Naive thymus-derived CD8-positive, alpha-beta T cell (primary cell): ENCODE results near the gene USB1. TPM values are rescaled to one million over a fixed set of nuclear protein-coding genes. Genes with fewer than 3 reads are reported as not detected.
"Not testable (repeated sequence)": the region's sequence is repeated elsewhere in the genome, so short reads cannot be mapped to it uniquely, and the experiment has no call there.

Experiments used
- ATAC-seq, 2 donors: fragments of 150-1000 bp; cut with Tn5 transposase in 1 of 2; sonication (Bioruptor Pico), chemical (Tn5 transposase) in 1 of 2; 1 replicate in 1 of 2; 2 replicates in 1 of 2; pipeline ENCODE4 v1.10.0; 2021; ENCODE audit warnings: mild to moderate bottlenecking in 2 of 2, moderate library complexity in 2 of 2
- POLR2A ChIA-PET: fragments of 350-600 bp; sonication (Branson Sonifier 250); formaldehyde crosslinking; loops from one replicate; lab custom pipeline; 2021; ENCODE audit warnings: antibody characterized with exemption; lab: Charles Lee
- DNase-seq, 10 donors: peaks; one replicate each; pipeline versions ENCODE4 v3.0.0 to v3.0.0-alpha.2; 2020 to 2022
- H3K27ac Mint-ChIP-seq, 10 donors: one replicate each; pipeline ENCODE4 v1.8.0; 2020 to 2022; ENCODE audit warnings: mild to moderate bottlenecking in 10 of 10, mixed read lengths in 10 of 10, moderate library complexity in 4 of 10, inconsistent platforms in 1 of 10
- H3K27me3 Mint-ChIP-seq, 5 donors: one replicate each; pipeline ENCODE4 v1.8.0; 2021 to 2022; ENCODE audit warnings: mixed read lengths in 5 of 5
- H3K36me3 Mint-ChIP-seq, 3 donors: one replicate each; pipeline ENCODE4 v1.8.0; 2020 to 2022; ENCODE audit warnings: mixed read lengths in 3 of 3, mild to moderate bottlenecking in 2 of 3, inconsistent platforms in 1 of 3
- H3K4me1 Mint-ChIP-seq, 4 donors: one replicate each; pipeline ENCODE4 v1.8.0; 2021 to 2022; ENCODE audit warnings: mixed read lengths in 4 of 4
- H3K4me3 Mint-ChIP-seq, 10 donors: one replicate each; pipeline ENCODE4 v1.8.0; 2020 to 2022; ENCODE audit warnings: mild to moderate bottlenecking in 10 of 10, mixed read lengths in 10 of 10, moderate library complexity in 6 of 10, inconsistent platforms in 1 of 10
- H3K9me3 Mint-ChIP-seq, 9 donors: one replicate each; pipeline ENCODE4 v1.8.0; 2020 to 2022; ENCODE audit warnings: mixed read lengths in 9 of 9, mild to moderate bottlenecking in 3 of 9, inconsistent platforms in 1 of 9, moderate library complexity in 1 of 9
- polyA plus RNA-seq, 3 donors: library from polyadenylated mRNA; unstranded; fragments of 300-500 nt; fragmentation: Illumina TruSeq; gene quantifications; one replicate each; pipeline ENCODE4 v1.2.3, GENCODE V29; 2021
- total RNA-seq, 8 experiments: library from RNA in 2 of 8; stranded (reverse) in 2 of 8; gene quantifications; one replicate each; pipeline ENCODE4 v1.2.3 and lab custom pipeline; 2021 to 2026

Gene USB1
- total and polyA plus RNA-seq, 5 experiments from 2014 or later, result 30.2 to 36.4 (median 31.4) TPM

DNA sequence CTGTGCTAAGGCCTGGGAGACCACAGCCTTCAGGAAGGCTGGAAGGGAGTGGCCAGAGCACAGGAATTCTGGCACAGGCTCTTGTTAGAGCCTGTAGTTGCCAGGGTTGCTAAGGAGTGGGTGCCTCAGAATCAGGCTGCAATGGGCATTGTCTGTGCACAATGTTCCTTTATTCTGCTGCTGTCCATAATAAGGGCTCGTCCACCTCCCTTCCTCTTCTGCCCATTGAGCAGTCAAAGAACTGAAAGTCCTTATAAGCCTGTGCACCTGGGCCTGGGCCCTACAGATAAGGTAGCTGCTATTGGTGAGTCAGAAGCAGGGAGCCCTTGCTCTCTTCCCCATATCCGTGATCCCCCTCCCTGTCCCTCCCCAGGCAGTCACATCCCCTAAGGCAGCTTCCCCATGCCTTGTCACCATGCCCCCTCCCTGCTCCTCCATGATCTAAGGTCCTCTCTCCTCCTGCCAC lies 24.8 kb upstream of the USB1 start:
- POLR2A ChIA-PET, result no interaction called here
- Mint-ChIP-seq H3K4me1 (peaks cover 0 to 6% (median under 1%) of the 10 kb centered on the region in 4 donors), H3K9me3 (no peaks in the 10 kb centered on the region), H3K36me3 (no peaks in the 10 kb centered on the region), H3K4me3 (no peak overlapping the region), H3K27ac (no peak overlapping the region), H3K27me3 (peaks cover 0 to 3% (median 0%) of the 10 kb centered on the region in 5 donors)
- no peak for DNase-seq
- no peak for ATAC-seq

DNA sequence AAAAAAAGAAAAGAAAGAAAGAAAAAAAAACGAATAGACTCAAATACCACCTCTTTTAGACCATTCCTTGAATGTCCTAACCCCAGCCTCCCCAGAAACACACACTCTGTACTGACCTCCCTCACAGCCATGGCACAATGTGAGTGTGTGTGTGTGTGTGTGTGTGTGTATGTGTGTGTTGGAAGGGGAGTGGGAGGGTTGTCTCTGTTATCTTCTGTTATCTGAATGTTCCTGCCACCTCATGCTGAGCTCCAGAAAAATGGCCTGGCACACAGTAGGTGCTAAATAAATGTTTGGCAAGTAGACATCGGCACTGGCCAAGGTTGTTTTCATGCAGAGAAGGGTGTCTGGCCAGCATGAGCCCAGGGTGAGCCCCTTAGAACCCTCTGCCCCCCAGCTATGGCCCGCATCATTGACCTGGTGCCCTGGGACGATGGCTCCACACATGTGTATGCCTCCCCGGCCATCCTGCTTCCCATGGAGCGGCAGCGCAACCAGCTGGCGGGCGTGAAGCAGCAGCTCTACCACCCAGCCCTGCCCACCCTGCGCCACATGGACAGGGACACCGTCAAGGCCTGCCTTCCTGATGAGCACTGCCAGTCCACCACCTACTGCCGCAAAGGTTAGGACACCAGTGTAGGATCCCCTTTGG lies 23.7 kb upstream of the USB1 start:
- no peak for ATAC-seq
- H3K27me3 Mint-ChIP-seq, result peaks cover 0 to 3% (median 0%) of the 10 kb centered on the region in 5 donors
- no peak overlapping the region for H3K4me3 Mint-ChIP-seq
- POLR2A ChIA-PET, result no interaction called here
- H3K27ac Mint-ChIP-seq, result peak overlapping the region in 1 of 10 donors; percentile 62
- no peak for DNase-seq
- H3K36me3 Mint-ChIP-seq, result no peaks in the 10 kb centered on the region
- no peaks in the 10 kb centered on the region for H3K9me3 Mint-ChIP-seq
- H3K4me1 Mint-ChIP-seq, result peaks cover 0 to 3% (median 0%) of the 10 kb centered on the region in 4 donors

DNA sequence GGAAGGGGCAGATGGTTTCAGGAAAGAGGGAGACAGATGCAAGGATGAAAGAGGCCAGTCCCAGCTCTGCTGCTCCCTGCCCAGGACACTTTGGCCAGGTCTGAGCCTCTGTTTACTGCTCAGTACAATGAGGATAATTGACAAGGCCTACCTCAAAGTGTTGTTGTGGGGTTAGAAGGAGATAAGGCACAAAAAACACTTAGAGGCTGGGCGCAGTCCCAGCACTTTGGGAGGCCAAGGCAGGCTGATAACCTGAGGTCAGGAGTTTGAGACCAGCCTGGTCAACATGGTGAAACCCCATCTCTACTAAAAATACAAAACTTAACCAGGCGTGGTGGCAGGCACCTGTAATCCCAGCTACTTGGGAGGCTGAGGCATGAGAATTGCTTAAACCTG lies 23.1 kb upstream of the USB1 start:
- ATAC-seq, H3K9me3 Mint-ChIP-seq, H3K4me1 Mint-ChIP-seq, H3K27ac Mint-ChIP-seq, H3K4me3 Mint-ChIP-seq, H3K27me3 Mint-ChIP-seq, DNase-seq, POLR2A ChIA-PET, H3K36me3 Mint-ChIP-seq: not testable (repeated sequence)

DNA sequence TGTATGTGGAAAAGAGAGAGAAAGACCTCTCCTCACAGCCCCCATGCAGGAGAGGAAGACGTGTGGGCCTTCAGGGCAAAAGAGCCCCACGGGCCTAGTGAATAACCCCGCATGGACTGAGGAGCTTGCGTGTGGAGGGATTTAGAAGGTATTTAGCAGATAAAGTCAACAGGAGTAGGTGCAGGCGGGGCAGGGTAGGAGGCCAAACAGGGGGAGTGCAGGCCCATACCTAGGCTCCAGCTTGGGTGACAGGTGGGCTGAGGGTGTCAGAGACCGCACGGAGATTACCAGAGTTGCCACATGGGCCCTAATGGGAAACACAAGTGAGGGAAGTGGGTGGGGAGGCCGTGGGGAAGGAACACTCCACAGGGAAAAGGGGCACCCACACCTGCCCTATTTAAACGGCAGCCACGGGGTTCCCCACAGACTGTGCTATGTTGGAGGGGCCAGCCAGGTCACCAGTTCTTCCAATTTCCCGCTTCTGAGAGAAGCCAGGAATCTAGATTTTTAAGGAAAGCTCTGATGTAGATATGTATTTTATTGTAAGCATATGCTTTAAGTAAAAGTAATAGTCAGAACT lies 22.1 kb upstream of the USB1 start:
- H3K27me3 Mint-ChIP-seq, result peaks cover 0 to 3% (median 0%) of the 10 kb centered on the region in 5 donors
- peaks cover 0 to 3% (median under 1%) of the 10 kb centered on the region in 4 donors for H3K4me1 Mint-ChIP-seq
- no peak overlapping the region for H3K4me3 Mint-ChIP-seq
- POLR2A ChIA-PET, result no interaction called here
- peak overlapping the region in 1 of 10 donors; percentile 9 for H3K27ac Mint-ChIP-seq
- no peaks in the 10 kb centered on the region for H3K9me3 Mint-ChIP-seq
- H3K36me3 Mint-ChIP-seq, result no peaks in the 10 kb centered on the region
- ATAC-seq, result no peak
- no peak for DNase-seq

DNA sequence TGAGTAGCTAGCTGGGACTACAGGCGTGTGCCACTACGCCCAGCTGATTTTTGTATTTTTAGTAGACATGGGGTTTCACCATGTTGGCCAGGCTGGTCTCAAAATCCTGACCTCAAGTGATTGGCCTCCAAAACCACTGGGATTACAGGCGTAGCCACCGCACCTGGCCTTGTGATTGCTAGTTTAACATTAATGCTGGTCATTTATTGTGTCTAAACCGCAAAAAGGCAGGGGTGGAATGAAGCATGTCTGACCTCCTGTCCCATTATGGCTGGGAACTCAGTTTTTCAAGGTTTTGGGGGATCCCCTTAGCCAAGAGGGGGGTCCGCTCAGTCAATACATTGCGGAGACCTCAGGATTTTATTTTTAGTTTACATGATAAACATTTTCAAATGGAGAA lies 19.6 kb upstream of the USB1 start:
- H3K27ac Mint-ChIP-seq, result no peak overlapping the region
- H3K4me3 Mint-ChIP-seq, result no peak overlapping the region
- POLR2A ChIA-PET, result no interaction called here
- H3K4me1 Mint-ChIP-seq, result peaks cover 0 to 19% (median 15%) of the 10 kb centered on the region in 4 donors
- H3K9me3 Mint-ChIP-seq, result no peaks in the 10 kb centered on the region
- H3K36me3 Mint-ChIP-seq, result no peaks in the 10 kb centered on the region
- H3K27me3 Mint-ChIP-seq, result peaks cover 0 to 3% (median 0%) of the 10 kb centered on the region in 5 donors
- DNase-seq, result no peak
- no peak for ATAC-seq

DNA sequence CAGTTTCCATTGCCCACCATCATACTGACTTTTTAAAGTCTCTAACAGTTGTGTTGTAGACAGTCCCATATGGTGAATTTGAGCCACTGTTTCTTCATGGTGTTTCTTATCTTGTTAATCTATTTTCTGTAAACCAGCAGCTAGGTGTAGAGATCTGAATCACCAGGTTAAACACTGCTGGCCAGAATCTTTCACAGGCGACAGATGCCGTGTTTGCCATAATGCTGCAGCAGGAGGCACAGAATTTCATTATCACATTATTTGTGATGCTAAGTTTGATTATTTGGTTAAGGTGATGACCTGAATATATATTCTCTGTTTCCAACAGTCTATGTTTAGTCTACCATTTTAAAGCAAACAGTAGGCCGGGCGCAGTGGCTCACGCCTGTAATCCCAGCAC lies 18.8 kb upstream of the USB1 start:
- no peak for ATAC-seq
- H3K27me3 Mint-ChIP-seq, result peaks cover 0 to 3% (median 0%) of the 10 kb centered on the region in 5 donors
- H3K4me3 Mint-ChIP-seq, result no peak overlapping the region
- DNase-seq, result no peak
- H3K9me3 Mint-ChIP-seq, result no peaks in the 10 kb centered on the region
- no peak overlapping the region for H3K27ac Mint-ChIP-seq
- POLR2A ChIA-PET, result interaction anchor here (1.3 kb wide), 1 partner anchor 10 kb away, joined by 3 read pairs; no protein-coding TSS in a partner anchor
- no peaks in the 10 kb centered on the region for H3K36me3 Mint-ChIP-seq
- H3K4me1 Mint-ChIP-seq, result peaks cover 0 to 22% (median 15%) of the 10 kb centered on the region in 4 donors

DNA sequence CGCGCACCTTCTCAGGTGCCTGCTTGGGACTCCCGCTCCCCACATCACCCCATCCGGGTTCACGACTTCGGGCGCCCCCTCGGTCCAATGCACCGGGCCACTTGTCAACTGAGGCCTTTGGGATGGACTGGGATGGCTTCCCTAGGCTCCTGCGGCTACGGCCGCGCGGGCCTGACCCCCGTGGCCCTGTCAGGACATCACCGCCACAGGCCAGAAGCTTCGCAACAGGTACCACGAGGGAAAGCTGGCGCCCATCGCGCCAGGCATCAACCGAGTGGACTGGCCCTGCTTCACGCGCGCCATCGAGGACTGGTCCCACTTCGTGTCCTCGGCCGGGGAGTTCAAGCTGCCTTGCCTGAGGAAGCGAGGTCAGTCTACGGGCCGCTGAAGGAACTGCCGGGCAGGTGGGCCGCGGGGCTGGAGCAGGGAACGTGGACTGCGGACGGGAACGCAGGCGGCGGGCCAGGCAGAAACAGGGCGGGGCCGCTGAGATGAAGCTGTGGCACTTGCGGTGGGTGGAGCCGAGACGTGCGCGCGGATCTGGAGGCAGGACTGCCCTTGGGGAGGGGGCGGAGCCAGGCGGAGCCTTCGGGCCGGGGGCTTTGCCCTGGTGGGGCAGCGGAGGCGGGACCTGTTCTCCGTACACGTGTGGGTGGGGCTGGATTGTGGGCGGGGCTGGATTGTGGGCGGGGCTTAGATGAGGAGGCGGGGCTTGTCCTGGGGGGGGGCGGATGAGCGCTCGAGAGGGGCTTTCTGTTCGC lies 16.6 kb upstream of the USB1 start:
- ATAC-seq, result peak; percentile 95 to 96
- peak overlapping the region in 9 of 10 donors; percentile 45 to 94 (median 90) for H3K27ac Mint-ChIP-seq
- H3K4me1 Mint-ChIP-seq, result peaks cover 3 to 22% (median 18%) of the 10 kb centered on the region in 4 donors

DNA sequence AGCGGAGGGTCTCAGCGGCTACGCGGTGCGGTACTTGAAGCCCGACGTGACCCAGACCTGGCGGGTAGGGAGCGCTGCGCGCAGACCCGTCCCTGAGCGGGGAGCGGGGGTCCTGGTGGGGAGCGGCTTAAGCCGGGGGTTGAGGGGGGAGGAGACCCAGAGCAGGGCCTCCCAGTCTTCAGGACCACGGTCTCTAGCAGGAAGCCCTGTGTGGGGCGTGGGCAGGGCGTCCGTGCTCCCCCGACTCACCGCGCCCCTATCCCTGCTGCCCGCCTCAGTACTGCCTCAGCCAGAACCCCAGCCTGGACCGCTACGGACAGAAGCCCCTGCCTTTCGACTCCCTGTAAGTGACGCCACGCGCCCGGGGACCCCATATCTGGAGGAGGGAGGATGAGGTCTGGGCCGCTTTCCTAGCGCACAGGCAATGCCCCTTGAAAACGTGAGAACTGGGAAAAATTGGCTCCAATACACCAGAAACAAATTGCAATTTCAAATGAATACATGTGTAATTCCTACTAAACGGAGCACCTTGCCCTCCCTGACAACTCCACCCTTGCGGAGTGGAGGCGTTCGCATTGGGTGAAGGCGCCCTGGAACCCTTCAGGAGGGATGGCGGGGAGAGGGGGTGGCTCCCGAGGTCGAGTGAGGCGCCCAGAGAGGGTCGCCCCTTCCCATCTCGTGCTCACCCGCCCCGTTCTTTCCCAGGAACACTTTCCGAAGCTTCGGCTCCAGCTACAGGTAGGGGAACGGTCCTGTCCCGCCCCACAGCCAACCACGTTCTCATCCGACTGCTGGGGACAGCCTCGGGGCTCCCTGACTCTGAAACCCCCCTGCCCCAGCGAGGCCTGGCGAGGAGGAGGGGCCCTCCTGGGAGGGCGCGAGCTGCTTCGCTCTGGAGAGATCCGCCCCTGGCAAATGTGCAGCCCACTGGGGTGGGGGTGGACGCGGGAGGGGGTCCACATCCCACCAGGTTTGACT lies 15.7 kb upstream of the USB1 start:
- H3K27ac Mint-ChIP-seq, result peak overlapping the region; percentile 45 to 94 (median 90)
- POLR2A ChIA-PET, result interaction anchor here (0.7 to 4.7 kb wide), 3 partner anchors 14 to 144 kb away, joined by 3 to 26 read pairs (median 18); partner anchors contain the start of genes CFAP20, USB1 and ZNF319
- no peak for DNase-seq

More for the DNA sequence above, 16.6 kb upstream of the USB1 start:
- Mint-ChIP-seq H3K9me3 (no peaks in the 10 kb centered on the region), H3K36me3 (no peaks in the 10 kb centered on the region), H3K4me3 (peak overlapping the region; percentile 87 to 97 (median 92)), H3K27me3 (no peaks in the 10 kb centered on the region)
- peak; percentile 79 to 97 (median 90) for DNase-seq
- POLR2A ChIA-PET, result interaction anchor here (0.6 to 1.3 kb wide), 3 partner anchors 15 to 145 kb away, joined by 3 to 18 read pairs (median 3); partner anchors contain the start of genes CFAP20, USB1 and ZNF319

DNA sequence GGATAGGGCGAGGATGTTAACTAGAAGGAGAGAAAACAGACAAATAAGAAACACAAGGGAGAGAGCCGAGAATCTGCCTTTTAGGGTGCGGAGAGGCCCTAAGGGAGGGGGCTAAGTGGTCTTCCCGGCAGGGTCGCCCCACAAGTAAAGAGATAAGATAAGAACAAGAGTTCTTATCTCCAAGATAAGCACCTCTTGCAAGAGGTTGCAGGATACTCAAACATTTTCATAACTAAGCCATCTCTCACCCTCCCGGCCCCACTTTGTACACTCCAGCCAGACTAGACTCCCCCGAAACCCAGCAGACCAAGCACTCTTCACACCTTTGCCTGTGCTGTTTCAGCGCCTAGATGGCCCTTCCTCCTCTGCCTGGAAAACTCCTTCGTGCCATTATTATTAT lies 15.0 kb upstream of the USB1 start:
- Mint-ChIP-seq H3K27ac (peak overlapping the region in 6 of 10 donors; percentile 30 to 90 (median 72)), H3K4me3 (peak overlapping the region; percentile 22 to 94 (median 65)), H3K36me3 (no peaks in the 10 kb centered on the region), H3K27me3 (no peaks in the 10 kb centered on the region), H3K4me1 (peaks cover 4 to 22% (median 18%) of the 10 kb centered on the region in 4 donors), H3K9me3 (no peaks in the 10 kb centered on the region)
- no peak for DNase-seq
- POLR2A ChIA-PET, result interaction anchor here (4.7 kb wide), 1 partner anchor 14 kb away, joined by 26 read pairs; the partner anchor contains the start of genes USB1 and ZNF319
- ATAC-seq, result no peak

More for the DNA sequence above, 15.7 kb upstream of the USB1 start:
- ATAC-seq, result peak; percentile 63 to 74
- Mint-ChIP-seq H3K4me3 (peak overlapping the region; percentile 87 to 97 (median 92)), H3K27me3 (no peaks in the 10 kb centered on the region), H3K36me3 (no peaks in the 10 kb centered on the region), H3K4me1 (peaks cover 3 to 22% (median 18%) of the 10 kb centered on the region in 4 donors), H3K9me3 (no peaks in the 10 kb centered on the region)

DNA sequence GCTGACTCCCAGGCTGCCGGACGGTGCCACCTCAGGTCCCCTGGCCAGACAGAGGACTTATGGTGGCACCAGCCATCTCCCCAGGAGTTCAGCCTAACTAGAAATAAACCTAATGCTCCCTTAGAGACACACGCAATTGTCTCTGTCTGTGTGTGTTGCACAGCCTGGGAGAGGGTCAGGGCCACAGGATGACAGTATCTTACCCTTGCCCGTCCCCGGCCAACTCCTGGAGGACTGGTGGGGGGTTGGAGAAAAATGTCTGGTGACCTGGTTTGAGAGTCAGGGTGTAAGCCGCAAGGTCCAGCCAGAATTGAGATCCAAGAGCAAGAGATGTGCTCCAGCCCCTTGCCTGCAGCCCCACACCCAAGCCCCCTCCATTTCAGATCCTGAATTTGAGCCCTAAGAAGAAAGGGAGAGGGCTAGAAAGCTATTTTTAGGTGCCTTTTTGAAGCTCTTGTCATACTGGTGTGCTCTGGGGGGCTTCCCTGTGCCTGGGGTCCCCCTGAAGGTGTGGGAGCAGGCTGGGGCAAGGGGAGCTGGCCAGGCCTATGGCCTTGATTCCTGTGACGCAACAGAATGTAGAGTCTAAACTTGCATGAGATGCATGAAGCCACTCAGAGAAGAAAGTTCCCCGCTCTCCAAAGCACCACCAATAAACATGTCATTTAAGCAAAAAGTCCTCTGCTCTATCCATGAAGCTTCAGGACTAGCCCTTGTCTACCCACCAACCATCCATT lies 13.6 kb upstream of the USB1 start:
- Mint-ChIP-seq H3K27ac (peak overlapping the region in 4 of 10 donors; percentile 10 to 86 (median 50)), H3K4me1 (peaks cover 8 to 27% (median 21%) of the 10 kb centered on the region in 4 donors), H3K9me3 (no peaks in the 10 kb centered on the region), H3K4me3 (peak overlapping the region in 1 of 10 donors; percentile 8), H3K27me3 (no peaks in the 10 kb centered on the region), H3K36me3 (no peaks in the 10 kb centered on the region)
- no peak for ATAC-seq
- DNase-seq, result no peak
- POLR2A ChIA-PET, result interaction anchor here (0.9 to 4.7 kb wide), 2 partner anchors 8 to 12 kb away, joined by 3 to 26 read pairs; partner anchors contain the start of genes USB1 and ZNF319

DNA sequence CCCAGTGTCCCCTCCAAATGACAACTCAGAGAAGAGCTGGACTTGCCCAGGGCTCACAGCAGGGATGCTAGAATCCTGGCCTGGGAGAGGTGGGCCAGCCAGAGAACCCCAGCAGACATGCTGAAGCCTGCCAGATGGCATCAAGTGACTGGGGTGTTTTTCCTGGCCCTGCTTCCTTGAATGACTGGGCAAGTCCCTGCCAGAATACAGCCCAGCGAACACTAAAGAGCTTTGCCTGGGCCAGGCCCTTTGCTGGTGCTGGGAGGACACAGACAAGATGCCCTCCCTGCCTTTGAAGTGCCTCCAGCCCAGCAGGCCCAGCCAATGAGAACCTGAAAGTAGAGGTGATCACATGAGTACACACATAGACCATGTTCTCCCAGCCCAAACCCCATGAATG lies 12.3 kb upstream of the USB1 start:
- Mint-ChIP-seq H3K27me3 (no peaks in the 10 kb centered on the region), H3K27ac (peak overlapping the region in 4 of 10 donors; percentile 53 to 82 (median 60)), H3K4me3 (no peak overlapping the region), H3K36me3 (no peaks in the 10 kb centered on the region), H3K4me1 (peaks cover 11 to 35% (median 26%) of the 10 kb centered on the region in 4 donors), H3K9me3 (no peaks in the 10 kb centered on the region)
- POLR2A ChIA-PET, result interaction anchor here (0.7 to 4.7 kb wide), 2 partner anchors 11 to 82 kb away, joined by 3 to 26 read pairs; partner anchors contain the start of genes USB1 and ZNF319
- DNase-seq (no peak), ATAC-seq (no peak)
